ENCODE results near the gene ASB15.

DNA sequence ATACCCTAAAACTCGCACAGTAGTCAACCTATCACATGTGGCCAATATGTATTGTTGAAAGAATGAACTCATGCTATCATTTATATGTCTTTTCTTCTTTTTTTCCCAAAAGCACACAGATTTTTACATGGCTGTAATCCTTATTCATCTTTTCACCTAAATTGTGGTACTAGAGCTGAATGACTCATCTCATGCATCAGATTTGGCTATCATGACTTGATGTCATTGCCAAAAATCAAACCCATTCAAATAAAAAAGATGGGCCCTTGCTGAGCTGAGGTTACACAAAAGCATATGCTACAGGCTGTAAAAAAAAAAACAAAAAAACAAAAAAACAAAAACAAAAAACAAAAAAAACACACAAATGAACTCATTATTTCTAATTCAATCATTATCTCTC is 50.8 kb downstream of the ASB15 start:
- TF ChIP-seq, protein P1, sequence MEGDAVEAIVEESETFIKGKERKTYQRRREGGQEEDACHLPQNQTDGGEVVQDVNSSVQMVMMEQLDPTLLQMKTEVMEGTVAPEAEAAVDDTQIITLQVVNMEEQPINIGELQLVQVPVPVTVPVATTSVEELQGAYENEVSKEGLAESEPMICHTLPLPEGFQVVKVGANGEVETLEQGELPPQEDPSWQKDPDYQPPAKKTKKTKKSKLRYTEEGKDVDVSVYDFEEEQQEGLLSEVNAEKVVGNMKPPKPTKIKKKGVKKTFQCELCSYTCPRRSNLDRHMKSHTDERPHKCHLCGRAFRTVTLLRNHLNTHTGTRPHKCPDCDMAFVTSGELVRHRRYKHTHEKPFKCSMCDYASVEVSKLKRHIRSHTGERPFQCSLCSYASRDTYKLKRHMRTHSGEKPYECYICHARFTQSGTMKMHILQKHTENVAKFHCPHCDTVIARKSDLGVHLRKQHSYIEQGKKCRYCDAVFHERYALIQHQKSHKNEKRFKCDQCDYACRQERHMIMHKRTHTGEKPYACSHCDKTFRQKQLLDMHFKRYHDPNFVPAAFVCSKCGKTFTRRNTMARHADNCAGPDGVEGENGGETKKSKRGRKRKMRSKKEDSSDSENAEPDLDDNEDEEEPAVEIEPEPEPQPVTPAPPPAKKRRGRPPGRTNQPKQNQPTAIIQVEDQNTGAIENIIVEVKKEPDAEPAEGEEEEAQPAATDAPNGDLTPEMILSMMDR (IDR thresholded peaks at IDR 0.05; ENCODE audit: borderline replicate concordance, extremely low read depth, low read length, poor library complexity, severe bottlenecking), result no peak
- TF ChIP-seq EZH2 (IDR thresholded peaks at IDR 0.05; ENCODE audit: borderline replicate concordance, low read depth, low read length, severe bottlenecking), result no peak
